Brain microvascular endothelial cell (primary cell): ENCODE data around the gene CROCC2.

Source experiments
- DNase-seq: peaks from one replicate; pipeline ENCODE4 v3.0.0-alpha.2; 2020
- H3K27ac ChIP-seq: fragments of 250-450 bp; sonication (Bioruptor Pico); 2 replicates; pipeline ENCODE4 v1.5.1; 2020; ENCODE audit warnings: mild to moderate bottlenecking, moderate library complexity
- H3K27me3 ChIP-seq: fragments of 250-450 bp; sonication (Bioruptor Pico); replicated peaks from 2 replicates; pipeline ENCODE4 v1.5.1; 2020; ENCODE audit warnings: mild to moderate bottlenecking
- H3K36me3 ChIP-seq: fragments of 250-450 bp; sonication (Bioruptor Pico); replicated peaks from 2 replicates; pipeline ENCODE4 v1.5.1; 2020; ENCODE audit warnings: mild to moderate bottlenecking
- H3K4me3 ChIP-seq: 2 replicates; pipeline ENCODE4 v1.5.1; 2011; ENCODE audit warnings: low read depth, mild to moderate bottlenecking, control low read depth, low read length, moderate library complexity
- CTCF ChIP-seq: IDR thresholded peaks from 2 replicates; pipeline ENCODE4 v1.5.1; 2011; ENCODE audit warnings: low read depth, mild to moderate bottlenecking, moderate library complexity, low read length, control low read depth, inconsistent platforms; ENCODE audit errors: missing control alignments
- in situ Hi-C: cut with HindIII; loops from 2 replicates; pipeline ENCODE4 v1.10.0; 2017; ENCODE audit warnings: low sequenced_read_pairs, low pct_ligation_motif_present

The CROCC2 gene

GRCh38 chr2:240933966-240934700 is 28.0 kb downstream of the CROCC2 start:
- no peaks in the 10 kb centered on the region for H3K36me3 ChIP-seq
- H3K27me3 ChIP-seq = no peaks in the 10 kb centered on the region
- no peak overlapping the region for H3K4me3 ChIP-seq
- no peak for TF ChIP-seq CTCF
- no peak overlapping the region for H3K27ac ChIP-seq
- DNase-seq = no peak
- in situ Hi-C loops = no loop called here

- no peaks in the 10 kb centered on the region for H3K27me3 ChIP-seq
- no peak for DNase-seq
- no peak for TF ChIP-seq CTCF
- in situ Hi-C loops = no loop called here
- H3K27ac ChIP-seq = no peak overlapping the region
- no peaks in the 10 kb centered on the region for H3K36me3 ChIP-seq
- H3K4me3 ChIP-seq = no peak overlapping the region
Observed at GRCh38 chr2:240934701-240935102, 28.6 kb downstream of the CROCC2 start.

GRCh38 chr2:240935103-240935876 is 29.2 kb downstream of the CROCC2 start:
- no peak for DNase-seq
- Histone ChIP-seq H3K4me3 (no peak overlapping the region), H3K27ac (no peak overlapping the region), H3K27me3 (no peaks in the 10 kb centered on the region), H3K36me3 (no peaks in the 10 kb centered on the region)
- in situ Hi-C loops = no loop called here
- TF ChIP-seq CTCF = no peak

GRCh38 chr2:240936106-240936505 is 30.0 kb downstream of the CROCC2 start:
- no peak for DNase-seq
- H3K4me3 ChIP-seq = no peak overlapping the region
- H3K27me3 ChIP-seq = no peaks in the 10 kb centered on the region
- in situ Hi-C loops = no loop called here
- TF ChIP-seq CTCF = no peak
- H3K36me3 ChIP-seq = no peaks in the 10 kb centered on the region
- no peak overlapping the region for H3K27ac ChIP-seq

- H3K36me3 ChIP-seq = no peaks in the 10 kb centered on the region
- no peak overlapping the region for H3K27ac ChIP-seq
- no peak for TF ChIP-seq CTCF
- DNase-seq = no peak
- in situ Hi-C loops = no loop called here
- H3K4me3 ChIP-seq = no peak overlapping the region
- no peaks in the 10 kb centered on the region for H3K27me3 ChIP-seq
Observed at GRCh38 chr2:240946046-240946445, 39.9 kb downstream of the CROCC2 start.
